Measurements from ENCODE around the gene GREM2. TPM values are rescaled to one million over a fixed set of nuclear protein-coding genes. Genes with fewer than 3 reads are reported as not detected.

GREM2 gene
- total and polyA plus RNA-seq, 10 of the 15 experiments (the other 5 are each of a cell fraction or from before 2014, with no cell fraction given): not detected

DNA sequence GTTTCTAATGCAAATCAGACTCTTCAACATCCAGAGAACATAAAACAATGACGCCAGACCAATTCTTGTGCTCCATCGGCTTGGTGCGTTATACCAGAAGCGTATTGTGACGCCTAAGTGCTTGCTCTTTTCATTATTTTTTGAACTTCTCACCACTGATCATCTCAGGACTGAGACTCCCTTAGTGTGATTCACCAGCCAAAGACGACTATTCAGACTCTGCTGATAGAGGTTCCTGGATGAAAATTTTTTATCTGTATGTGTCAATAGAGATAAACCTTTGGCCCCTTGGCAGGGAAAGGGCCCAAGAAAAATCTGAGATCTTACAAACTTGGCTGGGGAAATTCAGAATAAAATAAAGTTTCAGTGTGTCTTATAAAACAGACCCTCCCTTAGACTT is 856 bp upstream of the GREM2 start:
- no peak for DNase-seq (ENCODE audit: low read depth, low spot score)
- H3K4me3 ChIP-seq: no peak overlapping the region
- 75% methylated on average over 6 of the region's 6 CpGs for WGBS (ENCODE audit: insufficient coverage, insufficient replicate concordance, low lambda C conversion rate, missing lambda C conversion rate)
- no TSS peak for BruUV-seq (replicated peaks)
- no peak overlapping the region for H3K27ac ChIP-seq (ENCODE audit: control insufficient read depth, insufficient read depth)
- no peaks in the 10 kb centered on the region for H3K9me3 ChIP-seq (replicated peaks; ENCODE audit: control insufficient read depth, insufficient read depth, low read length)
- no peaks in the 10 kb centered on the region for H3K4me1 ChIP-seq (ENCODE audit: control insufficient read depth, insufficient read depth, low read length)
- no peak for ATAC-seq
- RAD21 ChIA-PET (ENCODE audit: unreplicated experiment): no interaction called here
- CTCF ChIA-PET: no interaction called here
- no peaks in the 10 kb centered on the region for H3K79me2 ChIP-seq (ENCODE audit: control insufficient read depth, insufficient read depth, low read length)
- H4K20me1 ChIP-seq (ENCODE audit: control insufficient read depth, insufficient read depth): no peaks in the 10 kb centered on the region
- H3K4me2 ChIP-seq (ENCODE audit: control insufficient read depth, insufficient read depth): no peak overlapping the region
- SMC1A ChIA-PET (ENCODE audit: uncharacterized antibody, unreplicated experiment): no interaction called here
- no peaks in the 10 kb centered on the region for H3K36me3 ChIP-seq (ENCODE audit: control insufficient read depth in 2 of 2, insufficient read depth in 2 of 2, low read length in 1 of 2)
- POLR2A ChIA-PET: no interaction called here
- intact Hi-C loops (cut with micrococcal nuclease; ENCODE audit: unreplicated experiment): no loop called here
- FAIRE-seq: no peak
- in situ Hi-C loops (cut with MboI): no loop called here
- peaks cover 0 to 2% of the 10 kb centered on the region in 2 experiments; a peak in 1 of 4 replicates for H3K27me3 ChIP-seq (replicated peaks in 1 of 2; ENCODE audit: control insufficient read depth in 2 of 2, insufficient read depth in 2 of 2, low read length in 1 of 2)
- no peak overlapping the region for H3K9ac ChIP-seq (ENCODE audit: control insufficient read depth, insufficient read depth, low read length)
- no peak overlapping the region for H2AFZ ChIP-seq (ENCODE audit: control insufficient read depth, low read depth, low read length)
- TF ChIP-seq POLR2AphosphoS5 (IDR thresholded peaks at IDR 0.05; ENCODE audit: low read length) (no peak), HDAC2 (IDR thresholded peaks at IDR 0.05) (no peak), ZNF274 (IDR thresholded peaks at IDR 0.05; ENCODE audit: insufficient read depth, insufficient read length) (no peak), SKIL (IDR thresholded peaks at IDR 0.05; ENCODE audit: low read depth, poor library complexity, severe bottlenecking) (no peak), ESRRA (IDR thresholded peaks at IDR 0.05; ENCODE audit: low read length) (no peak), NBN (IDR thresholded peaks at IDR 0.05) (no peak), ZBTB11 (CRISPR knock-in tag; IDR thresholded peaks at IDR 0.05) (no peak), E2F8 (IDR thresholded peaks at IDR 0.05; ENCODE audit: low read depth, partially characterized antibody) (no peak)
- TF ChIP-seq, protein P1, sequence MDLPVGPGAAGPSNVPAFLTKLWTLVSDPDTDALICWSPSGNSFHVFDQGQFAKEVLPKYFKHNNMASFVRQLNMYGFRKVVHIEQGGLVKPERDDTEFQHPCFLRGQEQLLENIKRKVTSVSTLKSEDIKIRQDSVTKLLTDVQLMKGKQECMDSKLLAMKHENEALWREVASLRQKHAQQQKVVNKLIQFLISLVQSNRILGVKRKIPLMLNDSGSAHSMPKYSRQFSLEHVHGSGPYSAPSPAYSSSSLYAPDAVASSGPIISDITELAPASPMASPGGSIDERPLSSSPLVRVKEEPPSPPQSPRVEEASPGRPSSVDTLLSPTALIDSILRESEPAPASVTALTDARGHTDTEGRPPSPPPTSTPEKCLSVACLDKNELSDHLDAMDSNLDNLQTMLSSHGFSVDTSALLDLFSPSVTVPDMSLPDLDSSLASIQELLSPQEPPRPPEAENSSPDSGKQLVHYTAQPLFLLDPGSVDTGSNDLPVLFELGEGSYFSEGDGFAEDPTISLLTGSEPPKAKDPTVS (IDR thresholded peaks at IDR 0.05; ENCODE audit: low read depth, low read length): no peak
- TF ChIP-seq, protein P2, sequence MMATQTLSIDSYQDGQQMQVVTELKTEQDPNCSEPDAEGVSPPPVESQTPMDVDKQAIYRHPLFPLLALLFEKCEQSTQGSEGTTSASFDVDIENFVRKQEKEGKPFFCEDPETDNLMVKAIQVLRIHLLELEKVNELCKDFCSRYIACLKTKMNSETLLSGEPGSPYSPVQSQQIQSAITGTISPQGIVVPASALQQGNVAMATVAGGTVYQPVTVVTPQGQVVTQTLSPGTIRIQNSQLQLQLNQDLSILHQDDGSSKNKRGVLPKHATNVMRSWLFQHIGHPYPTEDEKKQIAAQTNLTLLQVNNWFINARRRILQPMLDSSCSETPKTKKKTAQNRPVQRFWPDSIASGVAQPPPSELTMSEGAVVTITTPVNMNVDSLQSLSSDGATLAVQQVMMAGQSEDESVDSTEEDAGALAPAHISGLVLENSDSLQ (IDR thresholded peaks at IDR 0.05): no peak

All from GM12878 (cell line).